H1 (cell line): ENCODE data around the gene GJB4. TPM values are rescaled to one million over a fixed set of nuclear protein-coding genes. Genes with fewer than 3 reads are reported as not detected.

ENCODE experiments used
- CREB1 ChIP-seq: IDR thresholded peaks from 2 replicates; pipeline ENCODE4 v1.6.1; 2012; ENCODE audit warnings: inconsistent platforms
- CTBP2 ChIP-seq: IDR thresholded peaks from 2 replicates; pipeline ENCODE4 v1.7.0; 2011; ENCODE audit warnings: borderline replicate concordance, mild to moderate bottlenecking, moderate library complexity, mixed read lengths, low read length; ENCODE audit not compliant: insufficient read depth, insufficient read length
- HDAC6 ChIP-seq: IDR thresholded peaks from one replicate; pipeline ENCODE4 v1.7.1; 2012; ENCODE audit warnings: low read depth, mild to moderate bottlenecking, inconsistent platforms, low read length, moderate library complexity
- NANOG ChIP-seq: IDR thresholded peaks from 2 replicates; pipeline ENCODE4 v1.6.1; 2011; ENCODE audit warnings: low read length, low read depth, mild to moderate bottlenecking, inconsistent platforms; ENCODE audit not compliant: insufficient read depth, poor library complexity, severe bottlenecking
- NRF1 ChIP-seq: IDR thresholded peaks from 2 replicates; pipeline ENCODE4 v1.6.1; 2011; ENCODE audit warnings: mild to moderate bottlenecking, low read depth, low read length, improper control_type of control experiment
- POLR2A ChIP-seq, 2 experiments: IDR thresholded peaks; 1 replicate in 1 of 2; 2 replicates in 1 of 2; pipeline ENCODE4 v1.6.1; 2011; ENCODE audit warnings: low read depth in 2 of 2, low read length in 2 of 2, mild to moderate bottlenecking in 2 of 2; ENCODE audit errors: control extremely low read depth in 1 of 2
- POLR2AphosphoS5 ChIP-seq: IDR thresholded peaks from 2 replicates; pipeline ENCODE4 v1.6.1; 2011; ENCODE audit warnings: low read depth, low read length
- RFX5 ChIP-seq: IDR thresholded peaks from 2 replicates; pipeline ENCODE4 v1.6.1; 2011; ENCODE audit warnings: low read depth, low read length, improper control_type of control experiment, borderline replicate concordance
- SIN3A ChIP-seq, 2 experiments: IDR thresholded peaks in 1 of 2; conservative IDR thresholded peaks in 1 of 2; 2 replicates each; pipeline ENCODE4 v1.6.1; 2011 to 2012; ENCODE audit warnings: low read length in 2 of 2, improper control_type of control experiment in 1 of 2, low read depth in 1 of 2, mild to moderate bottlenecking in 1 of 2
- SP1 ChIP-seq: IDR thresholded peaks from 2 replicates; pipeline ENCODE4 v1.6.1; 2011; ENCODE audit warnings: low read depth, low read length
- SP2 ChIP-seq: IDR thresholded peaks from 2 replicates; pipeline ENCODE4 v1.6.1; 2012; ENCODE audit warnings: mild to moderate bottlenecking, low read length, inconsistent platforms
- SUZ12 ChIP-seq: fragments of 200-600 bp; sonication (generic); IDR thresholded peaks from 2 replicates; pipeline ENCODE4 v1.6.1; 2012; ENCODE audit warnings: mild to moderate bottlenecking, inconsistent platforms, low read length, moderate library complexity, mixed read lengths
- polyA plus RNA-seq, 7 experiments: library from polyadenylated mRNA; depleted of rRNA in 3 of 7; stranded (reverse) in 5 of 7; unstranded in 2 of 7; fragments of >200 nt in 5 of 7; fragments of 200-250 nt in 2 of 7; gene quantifications; 1 replicate in 5 of 7; 2 replicates in 1 of 7; 4 replicates in 1 of 7; pipeline versions ENCODE4 v1.2.1 to v1.2.3, GENCODE V29; 2011 to 2013; ENCODE audit warnings: missing spikeins in 2 of 7, mixed read lengths in 2 of 7
- total RNA-seq: library from RNA; stranded (reverse); fragmentation: NEBNext Ultra II Directional; extraction: Animal tissue kit (Norgen Biotek cat#: 25700); gene quantifications from 2 replicates; pipeline ENCODE4 v1.2.1, GENCODE V29; 2021
- TF ChIP-seq, protein P1 (sequence below): fragments of 300-600 bp; sonication (generic); IDR thresholded peaks from 2 replicates; pipeline ENCODE4 v1.7.1; 2012; ENCODE audit warnings: low read length, moderate library complexity, mild to moderate bottlenecking, inconsistent platforms; ENCODE audit not compliant: insufficient replicate concordance

GJB4 gene
- total and polyA plus RNA-seq, 2 of the 8 experiments (the other 6 are each of a cell fraction or from before 2014, with no cell fraction given): 0.20 to 0.41 TPM

DNA sequence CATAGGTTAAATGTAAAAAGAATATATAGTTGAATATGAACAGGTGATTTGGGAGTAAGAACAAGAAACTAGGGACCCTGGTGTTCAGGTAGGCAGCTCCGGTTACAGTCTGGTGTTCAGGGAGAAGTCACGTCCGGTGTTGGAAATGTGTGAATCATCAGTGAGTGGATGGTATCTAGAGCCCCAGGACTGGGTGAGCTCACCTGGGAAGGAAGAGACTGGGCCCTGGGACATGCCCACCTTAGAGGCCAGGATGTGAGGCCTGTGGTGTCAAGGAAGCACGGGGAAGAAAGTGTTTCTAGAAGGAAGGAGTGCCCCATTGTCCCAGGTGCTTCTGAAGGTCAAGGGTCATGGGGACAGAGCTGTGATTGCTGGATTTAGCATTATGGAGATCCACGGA, 20.0 kb downstream of the GJB4 start (continued):
- TF ChIP-seq, protein P1, sequence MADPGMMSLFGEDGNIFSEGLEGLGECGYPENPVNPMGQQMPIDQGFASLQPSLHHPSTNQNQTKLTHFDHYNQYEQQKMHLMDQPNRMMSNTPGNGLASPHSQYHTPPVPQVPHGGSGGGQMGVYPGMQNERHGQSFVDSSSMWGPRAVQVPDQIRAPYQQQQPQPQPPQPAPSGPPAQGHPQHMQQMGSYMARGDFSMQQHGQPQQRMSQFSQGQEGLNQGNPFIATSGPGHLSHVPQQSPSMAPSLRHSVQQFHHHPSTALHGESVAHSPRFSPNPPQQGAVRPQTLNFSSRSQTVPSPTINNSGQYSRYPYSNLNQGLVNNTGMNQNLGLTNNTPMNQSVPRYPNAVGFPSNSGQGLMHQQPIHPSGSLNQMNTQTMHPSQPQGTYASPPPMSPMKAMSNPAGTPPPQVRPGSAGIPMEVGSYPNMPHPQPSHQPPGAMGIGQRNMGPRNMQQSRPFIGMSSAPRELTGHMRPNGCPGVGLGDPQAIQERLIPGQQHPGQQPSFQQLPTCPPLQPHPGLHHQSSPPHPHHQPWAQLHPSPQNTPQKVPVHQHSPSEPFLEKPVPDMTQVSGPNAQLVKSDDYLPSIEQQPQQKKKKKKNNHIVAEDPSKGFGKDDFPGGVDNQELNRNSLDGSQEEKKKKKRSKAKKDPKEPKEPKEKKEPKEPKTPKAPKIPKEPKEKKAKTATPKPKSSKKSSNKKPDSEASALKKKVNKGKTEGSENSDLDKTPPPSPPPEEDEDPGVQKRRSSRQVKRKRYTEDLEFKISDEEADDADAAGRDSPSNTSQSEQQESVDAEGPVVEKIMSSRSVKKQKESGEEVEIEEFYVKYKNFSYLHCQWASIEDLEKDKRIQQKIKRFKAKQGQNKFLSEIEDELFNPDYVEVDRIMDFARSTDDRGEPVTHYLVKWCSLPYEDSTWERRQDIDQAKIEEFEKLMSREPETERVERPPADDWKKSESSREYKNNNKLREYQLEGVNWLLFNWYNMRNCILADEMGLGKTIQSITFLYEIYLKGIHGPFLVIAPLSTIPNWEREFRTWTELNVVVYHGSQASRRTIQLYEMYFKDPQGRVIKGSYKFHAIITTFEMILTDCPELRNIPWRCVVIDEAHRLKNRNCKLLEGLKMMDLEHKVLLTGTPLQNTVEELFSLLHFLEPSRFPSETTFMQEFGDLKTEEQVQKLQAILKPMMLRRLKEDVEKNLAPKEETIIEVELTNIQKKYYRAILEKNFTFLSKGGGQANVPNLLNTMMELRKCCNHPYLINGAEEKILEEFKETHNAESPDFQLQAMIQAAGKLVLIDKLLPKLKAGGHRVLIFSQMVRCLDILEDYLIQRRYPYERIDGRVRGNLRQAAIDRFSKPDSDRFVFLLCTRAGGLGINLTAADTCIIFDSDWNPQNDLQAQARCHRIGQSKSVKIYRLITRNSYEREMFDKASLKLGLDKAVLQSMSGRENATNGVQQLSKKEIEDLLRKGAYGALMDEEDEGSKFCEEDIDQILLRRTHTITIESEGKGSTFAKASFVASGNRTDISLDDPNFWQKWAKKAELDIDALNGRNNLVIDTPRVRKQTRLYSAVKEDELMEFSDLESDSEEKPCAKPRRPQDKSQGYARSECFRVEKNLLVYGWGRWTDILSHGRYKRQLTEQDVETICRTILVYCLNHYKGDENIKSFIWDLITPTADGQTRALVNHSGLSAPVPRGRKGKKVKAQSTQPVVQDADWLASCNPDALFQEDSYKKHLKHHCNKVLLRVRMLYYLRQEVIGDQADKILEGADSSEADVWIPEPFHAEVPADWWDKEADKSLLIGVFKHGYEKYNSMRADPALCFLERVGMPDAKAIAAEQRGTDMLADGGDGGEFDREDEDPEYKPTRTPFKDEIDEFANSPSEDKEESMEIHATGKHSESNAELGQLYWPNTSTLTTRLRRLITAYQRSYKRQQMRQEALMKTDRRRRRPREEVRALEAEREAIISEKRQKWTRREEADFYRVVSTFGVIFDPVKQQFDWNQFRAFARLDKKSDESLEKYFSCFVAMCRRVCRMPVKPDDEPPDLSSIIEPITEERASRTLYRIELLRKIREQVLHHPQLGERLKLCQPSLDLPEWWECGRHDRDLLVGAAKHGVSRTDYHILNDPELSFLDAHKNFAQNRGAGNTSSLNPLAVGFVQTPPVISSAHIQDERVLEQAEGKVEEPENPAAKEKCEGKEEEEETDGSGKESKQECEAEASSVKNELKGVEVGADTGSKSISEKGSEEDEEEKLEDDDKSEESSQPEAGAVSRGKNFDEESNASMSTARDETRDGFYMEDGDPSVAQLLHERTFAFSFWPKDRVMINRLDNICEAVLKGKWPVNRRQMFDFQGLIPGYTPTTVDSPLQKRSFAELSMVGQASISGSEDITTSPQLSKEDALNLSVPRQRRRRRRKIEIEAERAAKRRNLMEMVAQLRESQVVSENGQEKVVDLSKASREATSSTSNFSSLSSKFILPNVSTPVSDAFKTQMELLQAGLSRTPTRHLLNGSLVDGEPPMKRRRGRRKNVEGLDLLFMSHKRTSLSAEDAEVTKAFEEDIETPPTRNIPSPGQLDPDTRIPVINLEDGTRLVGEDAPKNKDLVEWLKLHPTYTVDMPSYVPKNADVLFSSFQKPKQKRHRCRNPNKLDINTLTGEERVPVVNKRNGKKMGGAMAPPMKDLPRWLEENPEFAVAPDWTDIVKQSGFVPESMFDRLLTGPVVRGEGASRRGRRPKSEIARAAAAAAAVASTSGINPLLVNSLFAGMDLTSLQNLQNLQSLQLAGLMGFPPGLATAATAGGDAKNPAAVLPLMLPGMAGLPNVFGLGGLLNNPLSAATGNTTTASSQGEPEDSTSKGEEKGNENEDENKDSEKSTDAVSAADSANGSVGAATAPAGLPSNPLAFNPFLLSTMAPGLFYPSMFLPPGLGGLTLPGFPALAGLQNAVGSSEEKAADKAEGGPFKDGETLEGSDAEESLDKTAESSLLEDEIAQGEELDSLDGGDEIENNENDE: no peak
- no peak for TF ChIP-seq NANOG
- no peak for TF ChIP-seq CREB1
- TF ChIP-seq SP1: no peak
- no peak for TF ChIP-seq NRF1
- no peak for TF ChIP-seq CTBP2
- no peak for TF ChIP-seq SUZ12
- TF ChIP-seq RFX5: no peak
- TF ChIP-seq SP2: no peak
- no peak for TF ChIP-seq POLR2A (IDR thresholded peaks at IDR 0.05; ENCODE audit: control extremely low read depth in 1 of 2, low read depth in 2 of 2, low read length in 2 of 2)
- TF ChIP-seq HDAC6: no peak
- no peak for TF ChIP-seq SIN3A (conservative IDR thresholded peaks at IDR 0.05 in 1 of 2, IDR thresholded peaks at IDR 0.05 in 1 of 2; ENCODE audit: low read depth in 1 of 2, low read length in 2 of 2)
- TF ChIP-seq POLR2AphosphoS5: no peak
